Endothelial cell of umbilical vein (primary cell): ENCODE measurements around the gene FSHB. TPM values are rescaled to one million over a fixed set of nuclear protein-coding genes. Genes with fewer than 3 reads are reported as not detected.

Experiments used
- BruUV-seq: library from RNA; stranded (reverse); fragments of 400-500 nt; replicated peaks from 2 replicates; lab custom pipeline; 2021; lab: Mats Ljungman, UMichigan
- CTCF ChIA-PET: fragments of 300-600, 350-600 bp; sonication (Branson Sonifier 250); formaldehyde crosslinking; loops from one replicate; lab custom pipeline; 2021; ENCODE audit warnings: antibody characterized with exemption, inconsistent platforms; lab: Charles Lee
- POLR2A ChIA-PET: fragments of 300-600, 350-600 bp; sonication (Branson Sonifier 250); formaldehyde crosslinking; loops from one replicate; lab custom pipeline; 2021; ENCODE audit warnings: antibody characterized with exemption, inconsistent platforms; lab: Charles Lee
- DNase-seq: peaks from one replicate; pipeline ENCODE4 v3.0.0-alpha.2; 2011; ENCODE audit warnings: low read depth, low spot score
- FAIRE-seq: peaks from 2 replicates; lab custom pipeline; 2011; peaks lifted over from hg19 to GRCh38; lab: Jason Lieb, UNC
- H2AFZ ChIP-seq: 2 replicates; pipeline ENCODE4 v1.6.0; 2012; ENCODE audit warnings: low read depth, low read length, control low read depth, inconsistent platforms
- H3K27ac ChIP-seq: 2 replicates; pipeline ENCODE4 v1.5.1; 2011; ENCODE audit warnings: low read depth, mild to moderate bottlenecking, control low read depth, low read length, moderate library complexity; ENCODE audit not compliant: insufficient read depth
- H3K27me3 ChIP-seq, 2 experiments: 2 replicates each; pipeline versions ENCODE4 v1.6.0 to v1.6.1; 2011; ENCODE audit warnings: low read length in 2 of 2, mixed read lengths in 1 of 2; ENCODE audit not compliant: control insufficient read depth in 2 of 2, insufficient read depth in 2 of 2
- H3K36me3 ChIP-seq, 2 experiments: 2 replicates in 1 of 2; 3 replicates in 1 of 2; pipeline ENCODE4 v1.5.1; 2011; ENCODE audit warnings: low read length in 2 of 2, mild to moderate bottlenecking in 1 of 2, moderate library complexity in 1 of 2; ENCODE audit not compliant: control insufficient read depth in 2 of 2, insufficient read depth in 2 of 2; ENCODE audit errors: extremely low read depth in 1 of 2
- H3K4me1 ChIP-seq: 3 replicates; pipeline ENCODE4 v1.5.1; 2011; ENCODE audit warnings: mild to moderate bottlenecking, low read length; ENCODE audit not compliant: control insufficient read depth, insufficient read depth; ENCODE audit errors: extremely low read depth
- H3K4me2 ChIP-seq: 2 replicates; pipeline ENCODE4 v1.6.1; 2011; ENCODE audit warnings: low read length, control low read depth, mixed read lengths; ENCODE audit not compliant: insufficient read depth
- H3K4me3 ChIP-seq, 3 experiments: fragments of 200-600 bp in 1 of 3; sonication (generic), shearing (Covaris generic) in 1 of 3; replicated peaks in 1 of 3; 2 replicates each; pipeline ENCODE4 v1.5.1; 2011 to 2016; ENCODE audit warnings: control low read depth in 3 of 3, low read length in 3 of 3, mild to moderate bottlenecking in 2 of 3, inconsistent platforms in 1 of 3, low read depth in 1 of 3, moderate library complexity in 1 of 3; ENCODE audit not compliant: insufficient read depth in 1 of 3
- H3K79me2 ChIP-seq: 2 replicates; pipeline ENCODE4 v1.6.0; 2012; ENCODE audit warnings: low read length, inconsistent platforms; ENCODE audit not compliant: control insufficient read depth, insufficient read depth
- H3K9ac ChIP-seq: replicated peaks from 2 replicates; pipeline ENCODE3; 2011; ENCODE audit warnings: low read length, control low read depth; ENCODE audit not compliant: insufficient read depth; ENCODE audit errors: extremely low read depth
- H3K9me1 ChIP-seq: replicated peaks from 3 replicates; pipeline ENCODE4 v1.6.0; 2011; ENCODE audit warnings: mild to moderate bottlenecking, low read length; ENCODE audit not compliant: control insufficient read depth, insufficient read depth; ENCODE audit errors: extremely low read depth
- H3K9me3 ChIP-seq: replicated peaks from 2 replicates; pipeline ENCODE4 v1.5.1; 2012; ENCODE audit warnings: low read length, inconsistent platforms; ENCODE audit not compliant: control insufficient read depth, insufficient read depth
- H4K20me1 ChIP-seq: replicated peaks from 2 replicates; pipeline ENCODE3; 2011; ENCODE audit warnings: mild to moderate bottlenecking, low read length; ENCODE audit not compliant: control insufficient read depth, insufficient read depth; ENCODE audit errors: extremely low read depth
- EZH2 ChIP-seq: IDR thresholded peaks from 2 replicates; pipeline ENCODE4 v1.6.1; 2012; ENCODE audit warnings: borderline replicate concordance, low read depth, mild to moderate bottlenecking, moderate library complexity, low read length, inconsistent platforms; ENCODE audit not compliant: severe bottlenecking
- FOS ChIP-seq: IDR thresholded peaks from 2 replicates; pipeline ENCODE4 v1.6.1; 2011; ENCODE audit warnings: mild to moderate bottlenecking, low read length, moderate library complexity, borderline replicate concordance; ENCODE audit not compliant: insufficient read depth
- GATA2 ChIP-seq: IDR thresholded peaks from 2 replicates; pipeline ENCODE4 v1.7.0; 2011; ENCODE audit warnings: low read depth, mild to moderate bottlenecking, moderate library complexity, mixed read lengths, low read length; ENCODE audit not compliant: insufficient read length, insufficient read depth
- JUN ChIP-seq: IDR thresholded peaks from 2 replicates; pipeline ENCODE4 v1.6.1; 2011; ENCODE audit warnings: borderline replicate concordance, low read depth; ENCODE audit not compliant: insufficient read length, insufficient read depth
- MYC ChIP-seq: IDR thresholded peaks from one replicate; pipeline ENCODE4 v1.6.1; 2011; ENCODE audit warnings: mild to moderate bottlenecking, low read depth, low read length
- POLR2A ChIP-seq: IDR thresholded peaks from 2 replicates; pipeline ENCODE4 v1.6.1; 2012; ENCODE audit warnings: low read depth, mild to moderate bottlenecking, control low read depth, low read length
- POLR2AphosphoS5 ChIP-seq: IDR thresholded peaks from 2 replicates; pipeline ENCODE4 v1.6.1; 2012; ENCODE audit warnings: low read depth, mild to moderate bottlenecking, control low read depth, low read length, moderate library complexity; ENCODE audit not compliant: insufficient read depth
- dilution Hi-C: fragments of 300-500 bp; cut with MboI; formaldehyde crosslinking; loops from one replicate; pipeline ENCODE4 v1.15.0; 2019; ENCODE audit warnings: low sequenced_read_pairs; ENCODE audit not compliant: extremely low pct_ligation_motif_present
- intact Hi-C: fragments of 100-400 bp; cut with micrococcal nuclease; formaldehyde crosslinking; loops from one replicate; pipeline ENCODE4 v1.10.0; 2022
- polyA plus RNA-seq, 4 experiments: library from polyadenylated mRNA; depleted of rRNA in 3 of 4; stranded (reverse) in 3 of 4; unstranded in 1 of 4; fragments of >200 nt; gene quantifications; 2 replicates each; pipeline versions ENCODE4 v1.2.1 to v1.2.3, GENCODE V29; 2011 to 2012; ENCODE audit warnings: missing spikeins in 1 of 4
- total RNA-seq: library from RNA; stranded (reverse); gene quantifications from 2 replicates; pipeline ENCODE4 v1.2.3, GENCODE V29; 2021
- TF ChIP-seq, protein P1 (sequence below), 2 donors: IDR thresholded peaks; 1 replicate in 1 of 2; 2 replicates in 1 of 2; pipeline ENCODE4 v1.5.1; 2011; ENCODE audit warnings: low read length in 2 of 2, mild to moderate bottlenecking in 2 of 2, moderate library complexity in 2 of 2, control low read depth in 1 of 2, inconsistent platforms in 1 of 2, low read depth in 1 of 2; ENCODE audit not compliant: insufficient read depth in 1 of 2; ENCODE audit errors: extremely low read depth in 1 of 2
- TF ChIP-seq, protein P2 (sequence below): IDR thresholded peaks from 2 replicates; pipeline ENCODE4 v1.6.1; 2011; ENCODE audit not compliant: insufficient read depth, insufficient read length

The FSHB gene
- total and polyA plus RNA-seq, 2 donors (not counting 3 experiments of a cell fraction or from before 2014, with no cell fraction given), result not detected

DNA sequence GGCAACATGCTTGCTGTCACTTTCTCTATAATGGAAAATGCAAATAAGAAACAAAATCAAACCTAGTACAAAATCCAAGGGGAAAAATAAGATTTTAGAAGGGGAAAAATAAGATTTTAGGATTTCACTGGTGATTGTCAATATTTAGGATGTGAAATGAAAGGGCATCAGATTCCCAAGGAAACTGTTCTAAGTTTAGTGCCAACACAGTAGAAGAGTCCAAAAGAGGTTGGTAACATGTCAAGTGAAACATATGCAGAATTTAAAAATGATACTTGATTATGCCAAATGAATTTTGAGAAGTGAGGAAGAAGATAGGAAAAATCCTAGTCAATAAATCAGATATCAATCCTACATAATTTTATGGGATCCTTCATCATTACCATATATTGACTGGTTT, 46.4 kb downstream of the FSHB start:
- TF ChIP-seq GATA2 (no peak), MYC (no peak), FOS (no peak), POLR2A (no peak), POLR2AphosphoS5 (no peak), EZH2 (no peak), JUN (no peak)
- TF ChIP-seq, protein P1, sequence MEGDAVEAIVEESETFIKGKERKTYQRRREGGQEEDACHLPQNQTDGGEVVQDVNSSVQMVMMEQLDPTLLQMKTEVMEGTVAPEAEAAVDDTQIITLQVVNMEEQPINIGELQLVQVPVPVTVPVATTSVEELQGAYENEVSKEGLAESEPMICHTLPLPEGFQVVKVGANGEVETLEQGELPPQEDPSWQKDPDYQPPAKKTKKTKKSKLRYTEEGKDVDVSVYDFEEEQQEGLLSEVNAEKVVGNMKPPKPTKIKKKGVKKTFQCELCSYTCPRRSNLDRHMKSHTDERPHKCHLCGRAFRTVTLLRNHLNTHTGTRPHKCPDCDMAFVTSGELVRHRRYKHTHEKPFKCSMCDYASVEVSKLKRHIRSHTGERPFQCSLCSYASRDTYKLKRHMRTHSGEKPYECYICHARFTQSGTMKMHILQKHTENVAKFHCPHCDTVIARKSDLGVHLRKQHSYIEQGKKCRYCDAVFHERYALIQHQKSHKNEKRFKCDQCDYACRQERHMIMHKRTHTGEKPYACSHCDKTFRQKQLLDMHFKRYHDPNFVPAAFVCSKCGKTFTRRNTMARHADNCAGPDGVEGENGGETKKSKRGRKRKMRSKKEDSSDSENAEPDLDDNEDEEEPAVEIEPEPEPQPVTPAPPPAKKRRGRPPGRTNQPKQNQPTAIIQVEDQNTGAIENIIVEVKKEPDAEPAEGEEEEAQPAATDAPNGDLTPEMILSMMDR (IDR thresholded peaks at IDR 0.05; ENCODE audit: extremely low read depth in 1 of 2, insufficient read depth in 1 of 2, low read depth in 1 of 2, low read length in 2 of 2), result no peak
- TF ChIP-seq, protein P2, sequence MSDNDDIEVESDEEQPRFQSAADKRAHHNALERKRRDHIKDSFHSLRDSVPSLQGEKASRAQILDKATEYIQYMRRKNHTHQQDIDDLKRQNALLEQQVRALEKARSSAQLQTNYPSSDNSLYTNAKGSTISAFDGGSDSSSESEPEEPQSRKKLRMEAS, result no peak
- dilution Hi-C loops, result no loop called here
- Histone ChIP-seq H3K9me1 (no peaks in the 10 kb centered on the region), H3K79me2 (no peaks in the 10 kb centered on the region), H2AFZ (no peak overlapping the region), H3K4me2 (no peak overlapping the region), H3K4me1 (no peaks in the 10 kb centered on the region), H3K27me3 (no peaks in the 10 kb centered on the region), H3K4me3 (no peak overlapping the region), H3K27ac (no peak overlapping the region), H3K9ac (no peak overlapping the region), H3K36me3 (no peaks in the 10 kb centered on the region), H4K20me1 (no peaks in the 10 kb centered on the region), H3K9me3 (no peaks in the 10 kb centered on the region)
- no TSS peak for BruUV-seq
- FAIRE-seq (no peak), DNase-seq (no peak)
- ChIA-PET POLR2A (no interaction called here), CTCF (no interaction called here)
- intact Hi-C loops, result no loop called here
